ENCODE data around the gene HIVEP3.

GRCh38 chr1:41914516-41914915 lies 4.2 kb downstream of the HIVEP3 start:
- TF ChIP-seq, protein P1, sequence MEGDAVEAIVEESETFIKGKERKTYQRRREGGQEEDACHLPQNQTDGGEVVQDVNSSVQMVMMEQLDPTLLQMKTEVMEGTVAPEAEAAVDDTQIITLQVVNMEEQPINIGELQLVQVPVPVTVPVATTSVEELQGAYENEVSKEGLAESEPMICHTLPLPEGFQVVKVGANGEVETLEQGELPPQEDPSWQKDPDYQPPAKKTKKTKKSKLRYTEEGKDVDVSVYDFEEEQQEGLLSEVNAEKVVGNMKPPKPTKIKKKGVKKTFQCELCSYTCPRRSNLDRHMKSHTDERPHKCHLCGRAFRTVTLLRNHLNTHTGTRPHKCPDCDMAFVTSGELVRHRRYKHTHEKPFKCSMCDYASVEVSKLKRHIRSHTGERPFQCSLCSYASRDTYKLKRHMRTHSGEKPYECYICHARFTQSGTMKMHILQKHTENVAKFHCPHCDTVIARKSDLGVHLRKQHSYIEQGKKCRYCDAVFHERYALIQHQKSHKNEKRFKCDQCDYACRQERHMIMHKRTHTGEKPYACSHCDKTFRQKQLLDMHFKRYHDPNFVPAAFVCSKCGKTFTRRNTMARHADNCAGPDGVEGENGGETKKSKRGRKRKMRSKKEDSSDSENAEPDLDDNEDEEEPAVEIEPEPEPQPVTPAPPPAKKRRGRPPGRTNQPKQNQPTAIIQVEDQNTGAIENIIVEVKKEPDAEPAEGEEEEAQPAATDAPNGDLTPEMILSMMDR (IDR thresholded peaks at IDR 0.05; ENCODE audit: poor library complexity), result no peak
- no peak for TF ChIP-seq EZH2 (IDR thresholded peaks at IDR 0.05; ENCODE audit: borderline replicate concordance)
- TF ChIP-seq EZH2phosphoT487 (IDR thresholded peaks at IDR 0.05; ENCODE audit: low read depth, severe bottlenecking, unreplicated experiment), result no peak
